GM12801 (cell line): Measurements from ENCODE around the gene ARPC1B.

Source experiments
- CTCF ChIP-seq: IDR thresholded peaks from one replicate; pipeline ENCODE4 v1.5.1; 2011; ENCODE audit warnings: control low read depth; ENCODE audit not compliant: insufficient read length; ENCODE audit errors: extremely low read depth

The ARPC1B gene

GRCh38 chr7:99365318-99366141 is 9.0 kb upstream of the ARPC1B start:
- no peak for TF ChIP-seq CTCF

- TF ChIP-seq CTCF, result no peak
Measured at GRCh38 chr7:99366646-99367045, 7.9 kb upstream of the ARPC1B start.

- no peak for TF ChIP-seq CTCF
Measured at GRCh38 chr7:99368750-99369389, 5.7 kb upstream of the ARPC1B start.

GRCh38 chr7:99369767-99370391 is 4.7 kb upstream of the ARPC1B start:
- no peak for TF ChIP-seq CTCF

GRCh38 chr7:99371376-99371920 is 3.1 kb upstream of the ARPC1B start:
- no peak for TF ChIP-seq CTCF

GRCh38 chr7:99372275-99373090 is 2.0 kb upstream of the ARPC1B start:
- TF ChIP-seq CTCF, result no peak
